ENCODE data around the gene ETFA. TPM values are rescaled to one million over a fixed set of nuclear protein-coding genes. Genes with fewer than 3 reads are reported as not detected.

Gene ETFA
- total RNA-seq, 1 donor from 2014 or later = 97.5 TPM

GRCh38 chr15:76325704-76326103 is 14.4 kb upstream of the ETFA start:
- H3K4me3 ChIP-seq = no peak overlapping the region
- TF ChIP-seq POLR2AphosphoS5 (IDR thresholded peaks at IDR 0.05; ENCODE audit: insufficient read depth in 1 of 2, low read depth in 1 of 2) = no peak
- no peak for TF ChIP-seq POLR2A (IDR thresholded peaks at IDR 0.05)
- TF ChIP-seq CTCF (IDR thresholded peaks at IDR 0.05) = no peak
- H3K36me3 ChIP-seq = no peaks in the 10 kb centered on the region
- no peaks in the 10 kb centered on the region for H3K27me3 ChIP-seq
- intact Hi-C loops (cut with DNase I) = no loop called here
- no peaks in the 10 kb centered on the region for H3K4me1 ChIP-seq
- no peak for DNase-seq (ENCODE audit: extremely low spot score in 2 of 2)
- H3K27ac ChIP-seq = no peak overlapping the region
- H3K9me3 ChIP-seq = no peaks in the 10 kb centered on the region

GRCh38 chr15:76324066-76324465 is 12.8 kb upstream of the ETFA start:
- Histone ChIP-seq H3K27me3 (no peaks in the 10 kb centered on the region), H3K4me1 (no peaks in the 10 kb centered on the region), H3K36me3 (no peaks in the 10 kb centered on the region), H3K4me3 (no peak overlapping the region), H3K9me3 (no peaks in the 10 kb centered on the region), H3K27ac (no peak overlapping the region)
- intact Hi-C loops (cut with DNase I) = no loop called here
- DNase-seq (ENCODE audit: extremely low spot score in 2 of 2) = no peak
- no peak for TF ChIP-seq POLR2A (IDR thresholded peaks at IDR 0.05)
- TF ChIP-seq CTCF (IDR thresholded peaks at IDR 0.05) = no peak
- TF ChIP-seq POLR2AphosphoS5 (IDR thresholded peaks at IDR 0.05; ENCODE audit: insufficient read depth in 1 of 2, low read depth in 1 of 2) = no peak

- no peak for DNase-seq (ENCODE audit: extremely low spot score in 2 of 2)
Observed at GRCh38 chr15:76321602-76322001, 10.3 kb upstream of the ETFA start.

GRCh38 chr15:76321171-76321570 is 9.9 kb upstream of the ETFA start:
- intact Hi-C loops (cut with DNase I) = no loop called here
- TF ChIP-seq POLR2A (IDR thresholded peaks at IDR 0.05) (no peak), POLR2AphosphoS5 (IDR thresholded peaks at IDR 0.05; ENCODE audit: insufficient read depth in 1 of 2, low read depth in 1 of 2) (no peak), CTCF (IDR thresholded peaks at IDR 0.05) (no peak)
- no peaks in the 10 kb centered on the region for H3K9me3 ChIP-seq
- H3K27me3 ChIP-seq = no peaks in the 10 kb centered on the region
- H3K4me1 ChIP-seq = no peaks in the 10 kb centered on the region
- no peak overlapping the region for H3K4me3 ChIP-seq
- no peaks in the 10 kb centered on the region for H3K36me3 ChIP-seq
- no peak for DNase-seq (ENCODE audit: extremely low spot score in 2 of 2)
- no peak overlapping the region for H3K27ac ChIP-seq

More at GRCh38 chr15:76321602-76322001, 10.3 kb upstream of the ETFA start:
- intact Hi-C loops (cut with DNase I) = no loop called here
- Histone ChIP-seq H3K4me1 (no peaks in the 10 kb centered on the region), H3K27ac (no peak overlapping the region), H3K4me3 (no peak overlapping the region), H3K27me3 (no peaks in the 10 kb centered on the region), H3K9me3 (no peaks in the 10 kb centered on the region), H3K36me3 (no peaks in the 10 kb centered on the region)
- TF ChIP-seq CTCF (IDR thresholded peaks at IDR 0.05) = no peak
- no peak for TF ChIP-seq POLR2A (IDR thresholded peaks at IDR 0.05)
- no peak for TF ChIP-seq POLR2AphosphoS5 (IDR thresholded peaks at IDR 0.05; ENCODE audit: insufficient read depth in 1 of 2, low read depth in 1 of 2)

- Histone ChIP-seq H3K36me3 (no peaks in the 10 kb centered on the region), H3K4me3 (no peak overlapping the region), H3K27ac (no peak overlapping the region), H3K4me1 (no peaks in the 10 kb centered on the region), H3K27me3 (no peaks in the 10 kb centered on the region), H3K9me3 (no peaks in the 10 kb centered on the region)
- no peak for TF ChIP-seq POLR2A (IDR thresholded peaks at IDR 0.05)
- no peak for TF ChIP-seq POLR2AphosphoS5 (IDR thresholded peaks at IDR 0.05; ENCODE audit: insufficient read depth in 1 of 2, low read depth in 1 of 2)
- no peak for TF ChIP-seq CTCF (IDR thresholded peaks at IDR 0.05)
- intact Hi-C loops (cut with DNase I) = no loop called here
- DNase-seq (ENCODE audit: extremely low spot score in 2 of 2) = no peak
Observed at GRCh38 chr15:76320012-76320411, 8.7 kb upstream of the ETFA start.

All from vagina (tissue), 2 donors.